Stomach (tissue), 9 donors: ENCODE measurements around the gene SPOP. TPM values are rescaled to one million over a fixed set of nuclear protein-coding genes. Genes with fewer than 3 reads are reported as not detected.

Experiments
- DNase-seq, 2 donors: peaks; one replicate each; pipeline versions ENCODE4 v3.0.0 to v3.0.0-alpha.2; 2013 to 2019
- H3K27ac ChIP-seq, 5 donors: fragments of 200-600 bp in 4 of 5; sonication (generic) in 4 of 5; one replicate each; pipeline ENCODE4 v1.5.1; 2013 to 2019; ENCODE audit warnings: mild to moderate bottlenecking in 1 of 5, moderate library complexity in 1 of 5
- H3K27me3 ChIP-seq, 3 donors: fragments of 200-600 bp; sonication (generic); one replicate each; pipeline ENCODE4 v1.5.1; 2017 to 2019; ENCODE audit warnings: mixed run types in 1 of 3
- H3K36me3 ChIP-seq, 4 donors: fragments of 200-600 bp; sonication (generic); 1 replicate in 3 of 4; 2 replicates in 1 of 4; pipeline ENCODE4 v1.5.1; 2016 to 2019
- H3K4me1 ChIP-seq, 4 donors: fragments of 200-600 bp; sonication (generic); one replicate each; pipeline ENCODE4 v1.5.1; 2016 to 2019
- H3K4me3 ChIP-seq, 4 donors: fragments of 200-600 bp; sonication (generic) in 3 of 4; one replicate each; pipeline ENCODE4 v1.5.1; 2016 to 2019; ENCODE audit warnings: mild to moderate bottlenecking in 1 of 4
- H3K9me3 ChIP-seq, 4 donors: fragments of 200-600 bp; sonication (generic); one replicate each; pipeline ENCODE4 v1.5.1; 2016 to 2019
- EP300 ChIP-seq: sonication (generic); formaldehyde crosslinking; IDR thresholded peaks from one replicate; pipeline ENCODE4 v1.6.1; 2017; ENCODE audit warnings: antibody characterized with exemption
- POLR2A ChIP-seq, 4 donors: fragments of 450-650 bp; IDR thresholded peaks; one replicate each; pipeline ENCODE4 v1.6.1; 2016; ENCODE audit warnings: antibody characterized with exemption in 4 of 4, control low read depth in 2 of 4, mild to moderate bottlenecking in 1 of 4, moderate library complexity in 1 of 4
- POLR2AphosphoS5 ChIP-seq, 3 donors: sonication (generic); formaldehyde crosslinking; IDR thresholded peaks; one replicate each; pipeline ENCODE4 v1.6.1; 2016; ENCODE audit warnings: antibody characterized with exemption in 3 of 3
- WGBS, 5 donors: extraction: QIAGEN DNeasy Blood & Tissue Kit in 3 of 5; methylation state at CpG; one replicate each; pipeline versions ENCODE4 v1.1.5 to v1.1.7; 2013 to 2018; 5-methylcytosine and 5-hydroxymethylcytosine counted together
- intact Hi-C: fragments of 100-400 bp; cut with DNase I; formaldehyde crosslinking; loops from one replicate; pipeline ENCODE4 v1.15.1; 2023; ENCODE audit warnings: low total_unique reads
- polyA plus RNA-seq, 3 donors: library from polyadenylated mRNA; stranded (reverse); fragments of 200-250 nt; gene quantifications; one replicate each; pipeline ENCODE4 v1.2.3, GENCODE V29; 2013
- total RNA-seq, 5 donors: library from RNA; depleted of rRNA; stranded (reverse); fragments of >200 nt; gene quantifications; one replicate each; pipeline versions ENCODE4 v1.1.0 to v1.2.3, GENCODE V29; 2014 to 2016
- TF ChIP-seq, protein P1 (sequence below), 7 experiments: fragments of 450-650 bp in 4 of 7; fragments of 200-600 bp in 3 of 7; sonication (generic) in 3 of 7; IDR thresholded peaks; one replicate each; pipeline ENCODE4 v1.5.1; 2016 to 2019; ENCODE audit warnings: antibody characterized with exemption in 7 of 7, control low read depth in 2 of 7, mild to moderate bottlenecking in 1 of 7
- donor health status: healthy with polysubstance abuse.
- donor health status: Bipolar disorder and iron deficiency.
- donor health status: healthy.

Gene SPOP
- total and polyA plus RNA-seq, 8 donors, result 17.5 to 309 (median 41.6) TPM

DNA sequence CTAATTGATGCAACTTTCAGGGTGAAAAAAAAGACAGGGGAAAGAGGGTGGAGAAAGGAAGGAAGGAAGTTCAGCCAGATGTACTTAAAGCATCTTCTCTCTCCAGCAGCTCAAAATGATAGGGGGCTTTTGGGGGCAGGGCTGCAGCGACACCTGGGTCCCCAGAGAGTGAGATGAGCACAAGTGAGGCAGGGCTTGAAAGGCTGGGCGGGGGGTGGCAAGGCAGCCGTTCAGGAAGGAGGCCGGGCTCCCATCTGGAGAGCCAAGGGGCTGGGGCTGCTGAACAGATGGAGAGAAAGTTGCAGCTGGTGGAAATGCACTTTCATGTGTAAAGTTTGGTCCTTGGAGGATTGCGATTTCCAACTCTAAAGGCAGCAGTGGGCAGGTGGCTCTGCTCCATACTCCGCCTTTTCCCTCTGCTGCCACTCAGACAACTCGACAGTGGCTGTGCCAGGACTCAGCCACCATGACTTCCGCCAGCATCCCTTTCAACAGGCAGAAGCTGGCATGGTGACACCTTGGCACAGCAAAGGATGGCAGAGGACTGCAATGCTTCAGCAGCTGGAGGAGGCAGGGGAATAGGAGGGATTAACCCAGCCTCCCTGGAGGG lies 22.2 kb upstream of the SPOP start:
- 64 to 77% (median 69%) methylated on average over 8 of the region's 8 CpGs for WGBS, 5 donors
- peaks cover 51 to 58% (median 56%) of the 10 kb centered on the region in 4 donors for H3K36me3 ChIP-seq
- H3K27ac ChIP-seq, result no peak overlapping the region
- H3K4me1 ChIP-seq, result peaks cover 3 to 22% (median 6%) of the 10 kb centered on the region in 4 donors
- no peaks in the 10 kb centered on the region for H3K27me3 ChIP-seq
- no peak for DNase-seq
- intact Hi-C loops, result no loop called here
- no peak for TF ChIP-seq POLR2AphosphoS5 (IDR thresholded peaks at IDR 0.05)
- TF ChIP-seq, protein P1, sequence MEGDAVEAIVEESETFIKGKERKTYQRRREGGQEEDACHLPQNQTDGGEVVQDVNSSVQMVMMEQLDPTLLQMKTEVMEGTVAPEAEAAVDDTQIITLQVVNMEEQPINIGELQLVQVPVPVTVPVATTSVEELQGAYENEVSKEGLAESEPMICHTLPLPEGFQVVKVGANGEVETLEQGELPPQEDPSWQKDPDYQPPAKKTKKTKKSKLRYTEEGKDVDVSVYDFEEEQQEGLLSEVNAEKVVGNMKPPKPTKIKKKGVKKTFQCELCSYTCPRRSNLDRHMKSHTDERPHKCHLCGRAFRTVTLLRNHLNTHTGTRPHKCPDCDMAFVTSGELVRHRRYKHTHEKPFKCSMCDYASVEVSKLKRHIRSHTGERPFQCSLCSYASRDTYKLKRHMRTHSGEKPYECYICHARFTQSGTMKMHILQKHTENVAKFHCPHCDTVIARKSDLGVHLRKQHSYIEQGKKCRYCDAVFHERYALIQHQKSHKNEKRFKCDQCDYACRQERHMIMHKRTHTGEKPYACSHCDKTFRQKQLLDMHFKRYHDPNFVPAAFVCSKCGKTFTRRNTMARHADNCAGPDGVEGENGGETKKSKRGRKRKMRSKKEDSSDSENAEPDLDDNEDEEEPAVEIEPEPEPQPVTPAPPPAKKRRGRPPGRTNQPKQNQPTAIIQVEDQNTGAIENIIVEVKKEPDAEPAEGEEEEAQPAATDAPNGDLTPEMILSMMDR (IDR thresholded peaks at IDR 0.05), result no peak
- TF ChIP-seq EP300, result no peak
- no peak for TF ChIP-seq POLR2A (IDR thresholded peaks at IDR 0.05)
- H3K9me3 ChIP-seq, result no peaks in the 10 kb centered on the region
- no peak overlapping the region for H3K4me3 ChIP-seq

DNA sequence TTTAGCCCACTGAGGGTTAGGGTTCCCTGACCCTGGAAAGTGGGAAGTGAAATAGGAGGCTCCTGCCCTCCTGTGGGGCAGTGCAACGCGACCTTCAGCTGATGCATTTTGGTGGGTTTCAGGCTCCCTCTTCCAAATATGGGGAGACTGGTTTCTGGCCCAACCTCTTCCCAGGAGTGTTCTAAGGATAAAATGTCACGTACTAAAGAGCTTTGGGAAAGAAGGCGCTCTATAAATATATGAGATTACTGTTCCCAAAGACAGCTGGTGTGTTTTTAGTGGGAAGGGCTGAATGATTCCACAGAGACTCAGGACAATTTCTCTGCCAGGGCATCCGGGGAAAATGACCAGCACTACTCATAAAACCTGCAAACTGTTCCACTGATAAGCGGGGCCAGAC lies 20.1 kb upstream of the SPOP start:
- intact Hi-C loops, result no loop called here
- TF ChIP-seq POLR2A (IDR thresholded peaks at IDR 0.05), result no peak
- TF ChIP-seq, protein P1 (IDR thresholded peaks at IDR 0.05), result no peak
- no peak for TF ChIP-seq EP300
- no peak for TF ChIP-seq POLR2AphosphoS5 (IDR thresholded peaks at IDR 0.05)
- Histone ChIP-seq H3K27ac (no peak overlapping the region), H3K36me3 (peaks cover 31 to 37% (median 35%) of the 10 kb centered on the region in 4 donors), H3K9me3 (no peaks in the 10 kb centered on the region), H3K4me1 (peaks cover 5 to 21% (median 9%) of the 10 kb centered on the region in 4 donors), H3K4me3 (no peak overlapping the region), H3K27me3 (no peaks in the 10 kb centered on the region)
- DNase-seq, result no peak
- WGBS, 5 donors, result 53 to 66% (median 54%) methylated on average over 6 of the region's 6 CpGs

DNA sequence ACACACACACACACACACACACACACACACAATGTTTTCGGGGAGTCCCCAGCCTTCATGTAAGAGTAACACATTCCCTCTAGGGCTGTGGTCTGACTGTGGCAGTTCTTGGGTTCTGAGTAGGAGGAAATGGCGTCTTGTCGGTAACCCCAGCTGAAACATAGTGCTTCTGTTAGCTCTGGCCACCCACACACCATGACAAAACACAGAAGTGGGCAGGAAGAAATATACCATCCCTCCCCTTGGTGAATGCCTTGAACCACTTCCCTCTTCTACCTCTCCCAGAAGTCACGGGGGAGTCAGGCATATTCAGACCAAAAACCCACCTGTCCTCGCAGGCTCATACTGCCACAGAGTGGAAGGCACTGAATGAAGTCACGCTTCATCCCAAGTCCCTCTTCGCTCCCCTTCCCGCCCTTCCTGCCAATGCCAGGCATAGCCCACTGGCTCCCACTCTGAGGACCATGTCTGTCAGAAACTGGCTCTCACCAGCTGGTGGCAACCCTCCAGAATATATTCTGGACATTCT lies 18.4 kb upstream of the SPOP start:
- DNase-seq, result peak in 1 of 2 donors; percentile 54
- TF ChIP-seq, protein P1 (IDR thresholded peaks at IDR 0.05), result no peak
- TF ChIP-seq POLR2AphosphoS5 (IDR thresholded peaks at IDR 0.05) (no peak), POLR2A (IDR thresholded peaks at IDR 0.05) (no peak), EP300 (no peak)
- H3K9me3 ChIP-seq, result no peaks in the 10 kb centered on the region
- intact Hi-C loops, result no loop called here
- no peak overlapping the region for H3K4me3 ChIP-seq
- peaks cover 14 to 20% (median 18%) of the 10 kb centered on the region in 4 donors for H3K36me3 ChIP-seq
- H3K4me1 ChIP-seq, result peaks cover 5 to 21% (median 10%) of the 10 kb centered on the region in 4 donors
- WGBS, 5 donors, result 64 to 76% (median 68%) methylated on average over 8 of the region's 8 CpGs
- no peaks in the 10 kb centered on the region for H3K27me3 ChIP-seq
- H3K27ac ChIP-seq, result peak overlapping the region in 2 of 5 donors; percentile 0 to 36

- WGBS, 5 donors, result 40 to 50% (median 46%) methylated on average over 5 of the region's 5 CpGs
- intact Hi-C loops, result no loop called here
- peak overlapping the region in 2 of 5 donors; percentile 0 to 36 for H3K27ac ChIP-seq
Measured at GRCh38 chr17:49695698-49696232, 17.9 kb upstream of the SPOP start.

More at GRCh38 chr17:49695698-49696232, 17.9 kb upstream of the SPOP start:
- no peak for TF ChIP-seq POLR2AphosphoS5 (IDR thresholded peaks at IDR 0.05)
- TF ChIP-seq, protein P1 (IDR thresholded peaks at IDR 0.05), result no peak
- no peak for TF ChIP-seq POLR2A (IDR thresholded peaks at IDR 0.05)
- no peak for TF ChIP-seq EP300
- Histone ChIP-seq H3K4me1 (peaks cover 5 to 23% (median 11%) of the 10 kb centered on the region in 4 donors), H3K4me3 (no peak overlapping the region), H3K36me3 (peaks cover 8 to 15% (median 13%) of the 10 kb centered on the region in 4 donors), H3K9me3 (no peaks in the 10 kb centered on the region), H3K27me3 (no peaks in the 10 kb centered on the region)
- DNase-seq, result no peak
